NCI-H510A treated with DMSO at 0.1 percent for 48 hours (cell line): ENCODE measurements around the gene ADRA1B.

Experiments
- DNase-seq: peaks from one replicate; lab custom pipeline; 2025; lab: John Stamatoyannopoulos, UW

Gene ADRA1B

GRCh38 chr5:159901772-159902171, 14.5 kb upstream of the ADRA1B start:
- DNase-seq = no peak

GRCh38 chr5:159902444-159903121, 13.7 kb upstream of the ADRA1B start:
- DNase-seq = no peak

- DNase-seq = no peak
Measured at GRCh38 chr5:159903131-159903530, 13.2 kb upstream of the ADRA1B start.

- DNase-seq = no peak
Measured at GRCh38 chr5:159904874-159905273, 11.4 kb upstream of the ADRA1B start.

DNA sequence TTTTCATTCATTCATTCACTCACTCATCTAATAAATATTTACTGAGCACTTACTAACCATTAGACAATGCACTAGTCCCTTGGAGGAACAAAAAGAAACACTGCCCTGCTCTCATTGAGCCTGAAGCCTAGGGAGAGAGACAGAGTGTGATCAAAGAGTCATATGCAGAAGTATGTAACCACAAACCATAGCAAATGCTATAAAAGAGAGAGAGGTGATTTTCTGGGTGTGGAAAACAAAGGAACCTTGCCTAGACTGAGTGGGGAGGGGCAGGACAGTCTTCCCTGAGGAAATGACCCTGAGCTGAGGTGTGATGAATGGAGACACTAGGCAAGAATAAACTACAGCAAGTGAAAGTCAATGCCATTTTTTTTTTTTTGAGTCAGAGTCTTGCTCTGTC, 10.8 kb upstream of the ADRA1B start:
- DNase-seq = no peak

GRCh38 chr5:159906463-159906862, 9.8 kb upstream of the ADRA1B start:
- DNase-seq = no peak

- DNase-seq = no peak
Measured at GRCh38 chr5:159906943-159907342, 9.3 kb upstream of the ADRA1B start.

GRCh38 chr5:159907689-159908590, 8.3 kb upstream of the ADRA1B start:
- no peak for DNase-seq

GRCh38 chr5:159908591-159908940, 7.7 kb upstream of the ADRA1B start:
- no peak for DNase-seq

DNA sequence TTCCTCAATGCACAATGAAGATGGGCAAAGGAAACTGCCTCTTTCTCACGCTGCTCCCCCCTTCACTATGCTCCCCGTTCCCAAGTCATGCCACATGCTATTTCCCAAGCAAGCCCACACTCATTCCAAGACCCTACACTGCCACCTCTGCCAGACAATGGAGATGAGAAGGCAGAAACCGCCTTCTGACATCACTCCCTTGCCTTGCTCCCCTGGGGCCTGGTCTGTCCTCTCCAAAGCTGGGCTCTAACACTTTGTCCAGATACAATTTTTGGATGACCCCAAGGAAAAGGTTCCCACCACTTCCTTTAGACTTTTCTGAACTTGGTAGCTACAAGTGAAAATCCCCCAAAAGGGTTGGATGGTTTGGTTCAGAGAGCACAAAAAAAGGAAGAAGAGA, 7.2 kb upstream of the ADRA1B start:
- no peak for DNase-seq

- DNase-seq = no peak
Measured at GRCh38 chr5:159910207-159910842, 6.0 kb upstream of the ADRA1B start.

DNA sequence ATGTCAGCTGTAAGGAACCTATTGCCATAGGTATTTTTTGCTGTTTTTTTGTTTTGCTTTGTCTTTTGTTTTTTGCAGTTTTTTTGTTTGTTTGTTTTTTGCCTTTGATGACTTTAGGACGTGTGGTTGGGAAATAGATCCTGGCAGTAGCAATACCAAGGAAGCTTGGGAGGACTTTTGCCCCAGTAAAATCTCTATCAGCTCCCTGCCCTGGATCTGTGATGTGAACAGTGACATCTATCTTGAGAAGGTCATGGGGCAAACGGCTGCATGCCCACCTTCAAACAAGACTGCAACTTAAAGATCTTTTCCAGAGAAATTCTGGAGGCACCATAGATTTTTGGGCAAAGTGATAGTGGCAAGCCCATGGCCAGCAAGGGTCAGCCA, 5.4 kb upstream of the ADRA1B start:
- no peak for DNase-seq

DNA sequence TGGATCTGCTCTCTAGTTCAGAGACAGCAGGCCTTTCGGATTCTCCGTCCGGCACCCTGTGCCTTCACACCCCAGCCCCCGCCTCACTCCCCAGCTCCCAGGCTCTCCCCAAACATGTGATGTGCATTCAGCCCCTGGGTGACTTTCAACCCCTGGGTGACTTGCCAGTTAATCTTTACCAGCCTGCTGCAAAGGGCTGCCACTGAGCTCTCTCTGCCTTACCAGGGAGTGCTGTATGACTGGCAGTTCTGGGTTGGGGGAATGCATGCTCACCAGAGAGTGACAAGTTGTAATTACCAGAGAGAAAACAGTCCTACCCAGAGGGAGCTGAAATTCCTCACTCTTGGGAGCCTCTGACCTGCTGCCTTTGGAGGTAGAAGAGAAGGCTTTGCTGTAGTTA, 4.9 kb upstream of the ADRA1B start:
- no peak for DNase-seq

DNA sequence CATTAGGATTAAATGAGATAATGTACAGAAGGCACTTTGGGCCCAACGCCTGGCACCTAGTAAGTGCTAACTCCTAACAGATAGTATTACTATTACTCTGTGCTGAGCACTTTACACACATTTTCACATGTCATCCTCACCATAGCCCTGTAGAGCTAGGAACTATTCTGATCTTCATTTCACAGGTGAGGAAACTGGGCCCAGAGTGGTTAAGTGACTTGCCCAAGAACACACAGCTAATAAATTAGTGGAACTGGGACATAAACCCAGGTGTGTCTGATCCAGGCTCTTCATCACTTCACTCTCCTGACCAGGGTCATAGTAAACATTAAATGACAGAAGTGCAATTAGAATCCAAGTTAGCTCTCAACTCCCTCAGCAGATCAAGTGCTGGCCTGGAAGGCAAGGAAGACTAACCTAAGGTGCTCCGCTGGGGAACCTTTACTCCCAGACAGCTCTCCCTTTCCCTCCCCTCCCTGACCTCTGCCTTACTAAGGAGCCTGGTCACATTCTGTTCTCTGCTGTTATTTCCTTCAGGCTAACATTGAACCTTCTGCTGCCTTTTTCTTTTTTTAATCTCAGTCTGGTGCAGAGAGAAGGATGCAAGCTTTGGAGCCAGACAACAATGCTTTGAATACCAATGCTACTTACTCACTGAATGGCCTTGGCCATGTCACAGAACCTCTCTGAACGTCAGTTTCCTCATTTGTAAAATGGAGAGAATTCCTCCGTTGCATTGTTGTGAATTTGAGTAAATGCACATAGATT, 4.1 kb upstream of the ADRA1B start:
- no peak for DNase-seq

- DNase-seq = no peak
Measured at GRCh38 chr5:159913048-159913447, 3.2 kb upstream of the ADRA1B start.

DNA sequence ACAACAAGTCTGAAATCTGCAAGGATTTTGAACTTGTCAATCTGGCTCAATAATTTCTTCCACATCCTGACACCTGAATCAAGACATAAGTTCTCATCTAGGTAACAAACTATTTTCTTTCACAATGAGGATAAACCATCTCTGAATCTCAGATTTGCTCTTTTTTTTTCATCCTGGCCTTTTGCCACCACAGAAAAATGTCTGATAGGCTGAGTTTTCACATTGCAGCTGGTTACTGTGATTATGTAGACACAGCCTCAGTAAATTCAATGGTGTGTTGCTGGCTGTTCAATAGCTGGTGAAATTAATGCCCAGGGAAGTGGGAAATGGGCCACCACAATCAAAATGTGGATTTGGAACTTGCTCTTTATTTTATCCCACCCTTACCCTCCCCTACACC, 2.8 kb upstream of the ADRA1B start:
- DNase-seq = no peak

- no peak for DNase-seq
Measured at GRCh38 chr5:159916841-159917761, 819 bp downstream of the ADRA1B start.

DNA sequence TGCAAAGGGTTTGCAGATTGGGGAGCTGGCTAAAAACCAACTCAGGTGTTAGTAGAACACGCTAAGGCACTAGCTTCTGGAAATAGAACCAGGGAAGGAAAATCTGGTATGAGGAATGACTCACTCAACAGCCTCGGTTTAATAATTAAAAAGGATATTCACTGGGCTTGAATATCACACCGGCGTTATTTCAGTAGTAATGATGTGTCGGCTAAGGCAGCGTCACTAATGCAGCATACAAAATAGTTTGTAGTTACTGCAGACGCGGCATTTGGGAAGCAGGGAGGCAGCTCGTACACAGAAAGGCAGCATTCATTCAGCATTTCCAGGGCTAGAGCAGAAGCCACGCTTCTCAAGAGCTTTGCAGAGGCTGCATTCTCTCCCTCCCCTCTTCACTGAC, 1.7 kb downstream of the ADRA1B start:
- no peak for DNase-seq

- no peak for DNase-seq
Measured at GRCh38 chr5:159921721-159922120, 5.4 kb downstream of the ADRA1B start.

DNA sequence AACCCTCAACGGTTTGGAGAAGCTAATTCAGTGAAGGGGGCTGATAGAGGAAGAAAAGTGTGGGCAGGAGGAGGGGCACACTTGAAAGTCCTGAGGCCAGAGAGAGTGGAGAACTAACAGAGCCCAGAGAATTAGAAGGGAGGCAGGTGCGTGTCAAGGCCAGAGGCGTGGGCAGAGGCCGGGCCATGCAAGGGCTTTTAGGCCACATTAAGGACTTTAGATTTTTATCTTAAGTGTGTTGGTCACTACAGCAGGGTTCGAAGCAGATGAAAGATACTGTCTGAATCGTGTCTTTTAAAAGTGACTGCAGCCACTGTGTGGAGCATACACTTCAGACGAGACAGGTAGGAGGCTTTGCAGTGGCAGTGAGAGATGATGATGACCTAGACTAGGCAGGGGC, 6.7 kb downstream of the ADRA1B start:
- DNase-seq = no peak
